ENCODE results near the gene PBX1.

DNA sequence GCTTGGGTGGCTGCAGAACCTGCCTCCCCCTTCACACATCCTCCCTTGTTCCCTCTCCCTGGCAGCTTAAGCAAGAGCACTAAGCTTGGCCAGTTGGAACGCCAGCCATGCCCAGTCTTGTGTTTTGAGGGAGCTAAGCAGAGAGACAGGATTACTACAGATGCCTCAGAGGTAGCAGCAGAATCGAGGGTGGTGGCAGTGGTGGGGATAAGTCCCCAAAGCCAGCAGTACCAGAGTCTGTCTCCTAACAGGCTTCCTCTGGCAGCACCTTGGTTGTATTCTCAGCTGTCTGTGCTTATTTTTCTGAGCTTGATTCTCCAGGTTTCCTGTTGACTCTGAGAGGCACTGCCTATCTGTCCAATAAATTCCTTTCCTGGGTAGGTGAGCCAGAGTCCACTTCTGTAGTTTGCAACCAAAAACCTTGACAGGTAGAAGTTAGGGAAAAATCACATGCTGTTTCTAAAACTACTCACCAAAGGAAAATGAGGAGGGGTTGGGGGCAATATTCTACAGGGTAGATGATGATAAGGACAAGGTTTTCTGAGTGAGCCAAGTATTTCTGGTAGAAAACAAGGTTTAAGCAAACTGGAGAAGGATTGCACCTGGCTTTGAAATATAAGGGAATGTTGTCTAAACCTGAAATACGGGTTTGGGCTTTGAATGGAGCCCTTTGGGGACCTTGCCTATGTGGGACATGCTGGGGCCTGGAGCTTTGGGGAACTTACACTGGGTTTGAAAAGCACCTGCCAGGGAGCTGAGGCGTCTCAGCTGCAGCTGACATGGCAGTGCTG is 100.8 kb downstream of the PBX1 start:
- no peak for TF ChIP-seq EZH2 (IDR thresholded peaks at IDR 0.05; ENCODE audit: insufficient read depth, poor library complexity, severe bottlenecking)
- no peak for TF ChIP-seq EZH2phosphoT487 (IDR thresholded peaks at IDR 0.05; ENCODE audit: insufficient read depth, low read depth)
